NCI-H345 (cell line): ENCODE results near the gene OSBP.
"Not testable (repeated sequence)": the region's sequence is repeated elsewhere in the genome, so short reads cannot be mapped to it uniquely, and the experiment has no call there.

ENCODE experiments used
- DNase-seq: peaks from one replicate; lab custom pipeline; 2025; lab: John Stamatoyannopoulos, UW

OSBP gene

GRCh38 chr11:59615637-59616395, at the start of gene OSBP:
Gene OSBP, minus strand, starts transcription at chr11:59615774. Its CDS starts 110 bp downstream, at chr11:59615664.
- DNase-seq: peak; percentile 100

GRCh38 chr11:59660621-59661020, 45.0 kb upstream of the OSBP start:
- no peak for DNase-seq

- DNase-seq: no peak
Measured at GRCh38 chr11:59659981-59660380, 44.4 kb upstream of the OSBP start.

- no peak for DNase-seq
Measured at GRCh38 chr11:59658036-59658435, 42.5 kb upstream of the OSBP start.

- no peak for DNase-seq
Measured at GRCh38 chr11:59654893-59655292, 39.3 kb upstream of the OSBP start.

- DNase-seq: no peak
Measured at GRCh38 chr11:59647245-59647980, 31.8 kb upstream of the OSBP start.

- DNase-seq: no peak
Measured at GRCh38 chr11:59644528-59644927, 29.0 kb upstream of the OSBP start.

GRCh38 chr11:59643390-59643789, 27.8 kb upstream of the OSBP start:
- no peak for DNase-seq

GRCh38 chr11:59641156-59641555, 25.6 kb upstream of the OSBP start:
- no peak for DNase-seq

- no peak for DNase-seq
Measured at GRCh38 chr11:59630493-59630892, 14.9 kb upstream of the OSBP start.

- no peak for DNase-seq
Measured at GRCh38 chr11:59629996-59630395, 14.4 kb upstream of the OSBP start.

- DNase-seq: not testable (repeated sequence)
Measured at GRCh38 chr11:59626969-59627368, 11.4 kb upstream of the OSBP start.

- DNase-seq: no peak
Measured at GRCh38 chr11:59625703-59626102, 10.1 kb upstream of the OSBP start.

- no peak for DNase-seq
Measured at GRCh38 chr11:59617876-59618275, 2.3 kb upstream of the OSBP start.

GRCh38 chr11:59616396-59616982, 915 bp upstream of the OSBP start:
- no peak for DNase-seq

- DNase-seq: peak; percentile 41
Measured at GRCh38 chr11:59615120-59615636, 396 bp downstream of the OSBP start.

GRCh38 chr11:59614277-59615119, 1.1 kb downstream of the OSBP start:
- no peak for DNase-seq

- DNase-seq: peak; percentile 26
Measured at GRCh38 chr11:59611570-59612565, 3.7 kb downstream of the OSBP start.

GRCh38 chr11:59610289-59610688, 5.3 kb downstream of the OSBP start:
- no peak for DNase-seq

- DNase-seq: no peak
Measured at GRCh38 chr11:59607703-59608454, 7.7 kb downstream of the OSBP start.
